COR-L47 (cell line): ENCODE results near the gene SND1.

Experiments used
- DNase-seq: peaks from one replicate; lab custom pipeline; 2025; lab: John Stamatoyannopoulos, UW

The SND1 gene

DNA sequence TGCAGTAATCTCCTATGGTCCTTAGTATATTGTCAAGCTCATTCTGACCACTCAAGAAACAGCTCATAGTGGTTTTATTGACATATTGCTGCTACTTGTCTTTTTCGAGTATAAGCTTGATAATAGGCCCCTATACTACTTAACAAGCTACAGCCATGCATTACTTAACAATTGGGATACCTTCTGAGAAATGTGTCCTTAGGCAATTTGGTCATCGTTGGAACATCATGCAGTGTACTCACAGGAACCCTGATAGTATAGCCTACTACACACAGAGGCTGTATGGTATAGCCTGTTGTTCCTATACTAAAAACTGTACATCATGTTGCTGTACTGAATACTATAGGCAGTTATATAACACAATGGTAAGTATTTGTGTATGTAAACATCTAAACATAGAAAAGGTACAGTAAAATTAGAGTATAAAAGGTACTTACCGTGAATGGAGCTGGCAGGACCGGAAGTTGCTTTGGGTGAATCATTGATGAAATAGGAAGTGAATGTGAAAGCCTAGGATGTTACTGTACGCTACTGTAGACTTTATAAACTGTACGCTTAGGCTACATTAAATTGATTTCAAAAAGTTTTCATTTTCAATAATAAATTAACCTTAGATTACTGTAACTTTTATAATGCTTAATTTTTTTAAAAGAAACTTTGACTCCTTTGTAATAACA lies 218.4 kb downstream of the SND1 start:
- DNase-seq = no peak

DNA sequence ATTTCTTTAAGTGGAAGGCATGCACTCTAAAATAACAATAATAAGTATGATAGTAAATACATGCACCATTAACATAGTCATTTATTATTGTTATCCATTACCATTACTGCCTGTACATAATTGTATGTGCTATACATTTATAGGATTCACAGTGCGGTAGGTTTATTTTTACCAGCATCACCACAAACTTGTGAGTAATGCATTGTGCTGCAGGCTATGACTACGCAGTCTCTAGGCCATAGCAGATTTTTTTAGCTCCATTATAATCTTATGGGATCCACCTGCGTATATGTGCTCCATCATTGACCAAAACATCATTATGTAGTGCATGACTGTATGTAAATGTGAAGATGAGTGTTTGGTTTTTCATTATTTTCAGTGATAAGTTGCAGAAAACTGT lies 219.2 kb downstream of the SND1 start:
- DNase-seq = no peak

DNA sequence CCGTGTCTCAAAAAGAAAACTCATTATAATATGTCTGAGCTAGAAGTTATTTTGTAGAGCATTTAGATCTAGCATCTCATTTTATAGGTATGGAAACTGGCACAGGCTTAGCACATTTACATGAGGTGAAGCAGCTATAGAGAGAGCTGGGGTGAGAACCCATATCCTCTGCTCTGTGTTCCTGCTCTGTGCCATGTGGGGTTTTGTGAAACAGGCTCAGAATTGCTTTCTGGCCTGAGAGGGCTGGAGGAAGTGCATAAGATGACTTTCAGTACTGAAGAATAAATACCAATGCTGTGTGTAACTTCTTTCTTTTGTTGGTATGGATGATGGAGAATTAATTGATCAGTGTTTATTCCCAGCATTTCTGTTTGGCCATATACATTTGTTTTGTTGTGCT lies 220.1 kb downstream of the SND1 start:
- no peak for DNase-seq

GRCh38 chr7:127873151-127873550 lies 221.2 kb downstream of the SND1 start:
- DNase-seq = no peak

DNA sequence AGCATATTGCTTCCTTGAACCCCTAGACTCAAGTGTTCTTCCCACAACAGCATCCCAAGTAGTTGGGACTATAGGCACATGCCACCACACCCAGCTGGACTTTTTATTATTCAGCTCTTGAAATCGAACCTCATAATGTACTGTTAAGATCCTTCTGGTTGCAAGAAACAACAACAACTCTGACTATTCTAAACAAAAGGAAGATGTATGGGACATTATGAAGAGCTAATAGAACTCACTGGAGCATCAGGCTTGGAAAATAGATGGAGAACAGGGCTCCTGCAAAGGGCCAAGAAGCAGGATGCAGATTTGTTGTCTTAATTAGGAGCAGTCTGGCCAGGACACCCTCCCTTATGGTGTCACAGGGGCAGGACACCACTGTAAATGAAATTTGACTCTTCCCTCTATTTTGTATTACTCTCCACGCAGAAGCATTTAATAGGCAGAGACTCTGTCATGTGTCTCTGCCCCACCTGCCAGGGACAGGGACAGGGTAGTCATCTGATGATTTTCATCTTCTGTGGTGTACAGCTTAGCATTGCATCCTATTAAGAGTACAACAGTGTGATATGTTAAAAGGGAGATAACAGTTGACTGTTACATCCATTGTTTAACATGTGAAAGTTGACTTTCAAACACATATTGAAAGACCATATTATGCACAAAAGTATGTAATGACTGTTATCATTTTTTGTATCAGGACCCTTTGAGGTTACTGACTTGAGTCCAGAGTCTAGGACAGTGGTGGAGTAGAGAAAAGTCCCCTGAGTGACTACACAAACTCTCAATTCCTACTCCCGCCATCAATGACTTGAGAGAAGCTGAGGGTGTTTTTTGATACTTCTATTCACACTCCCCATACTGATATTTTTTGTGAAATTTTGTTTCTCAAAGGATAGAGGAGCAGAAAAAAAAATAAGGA lies 222.0 kb downstream of the SND1 start:
- DNase-seq = no peak

DNA sequence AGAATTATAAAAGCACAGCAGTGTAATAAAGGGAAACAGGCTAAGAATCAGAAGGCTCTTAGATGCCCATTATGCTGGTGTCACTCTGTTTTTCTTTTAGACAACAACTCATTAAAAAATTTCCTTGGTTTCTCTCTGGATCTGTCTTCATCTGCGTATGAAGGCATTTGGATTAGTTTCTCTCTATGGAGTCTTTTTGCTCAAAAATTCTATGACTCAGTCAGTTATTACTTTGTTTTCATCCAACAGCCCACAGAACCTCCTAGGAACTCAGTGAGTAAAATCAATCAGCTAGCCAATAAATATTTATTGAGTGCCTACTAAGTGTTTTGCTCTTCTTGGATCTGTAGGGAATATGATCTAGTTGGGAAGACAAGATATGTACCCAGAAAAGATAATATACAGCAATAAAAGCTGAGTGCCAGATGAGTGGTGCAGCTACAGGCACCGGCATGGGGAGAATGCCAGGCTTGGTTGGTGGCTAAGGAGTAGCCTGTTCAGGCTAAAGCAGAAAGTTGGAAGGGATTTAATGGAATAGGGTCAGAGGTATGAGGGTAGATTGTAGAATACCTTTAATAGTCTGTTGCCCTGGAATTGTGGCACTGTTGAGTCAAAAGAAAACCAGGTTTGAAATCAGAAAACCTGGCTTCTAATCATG lies 223.1 kb downstream of the SND1 start:
- DNase-seq = no peak

DNA sequence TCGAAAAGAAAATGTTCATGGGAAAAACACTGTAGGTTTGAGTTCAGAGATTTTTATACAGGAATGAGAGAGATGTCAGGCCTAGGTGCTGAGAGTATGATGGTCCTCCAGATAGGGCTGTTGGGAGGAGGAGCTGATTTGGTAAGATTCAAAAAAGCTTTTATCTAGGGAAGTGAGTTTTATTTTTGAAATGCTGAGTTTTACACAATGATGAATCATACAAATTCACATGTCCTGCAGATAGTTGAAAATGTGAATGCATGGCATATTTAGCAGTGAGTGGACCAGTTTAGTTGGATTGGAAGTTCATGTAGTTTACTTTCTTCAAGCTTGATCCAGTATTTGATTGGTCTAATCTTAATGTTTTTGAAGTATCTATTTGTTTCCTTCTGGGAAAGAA lies 224.4 kb downstream of the SND1 start:
- no peak for DNase-seq

DNA sequence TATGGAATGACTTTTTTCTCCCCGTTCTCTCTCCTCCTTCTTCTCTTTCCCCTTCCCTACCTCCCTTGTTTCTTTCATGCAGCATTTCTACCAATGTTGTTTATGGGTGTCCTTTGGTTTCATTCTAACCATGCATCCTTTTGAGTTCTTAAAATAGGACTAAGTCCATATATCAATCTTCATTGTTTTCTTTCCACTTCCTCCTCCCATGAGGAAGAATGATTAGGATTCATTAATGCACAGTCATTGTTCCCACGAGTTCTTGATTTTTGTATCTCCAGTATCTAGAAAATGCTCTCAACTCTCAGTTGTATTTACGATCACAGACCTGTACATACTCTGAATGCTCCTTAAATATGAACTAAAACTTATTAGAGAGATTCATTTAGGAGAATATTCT lies 226.0 kb downstream of the SND1 start:
- no peak for DNase-seq

- no peak for DNase-seq
Measured at GRCh38 chr7:127878791-127879190, 226.8 kb downstream of the SND1 start.

DNA sequence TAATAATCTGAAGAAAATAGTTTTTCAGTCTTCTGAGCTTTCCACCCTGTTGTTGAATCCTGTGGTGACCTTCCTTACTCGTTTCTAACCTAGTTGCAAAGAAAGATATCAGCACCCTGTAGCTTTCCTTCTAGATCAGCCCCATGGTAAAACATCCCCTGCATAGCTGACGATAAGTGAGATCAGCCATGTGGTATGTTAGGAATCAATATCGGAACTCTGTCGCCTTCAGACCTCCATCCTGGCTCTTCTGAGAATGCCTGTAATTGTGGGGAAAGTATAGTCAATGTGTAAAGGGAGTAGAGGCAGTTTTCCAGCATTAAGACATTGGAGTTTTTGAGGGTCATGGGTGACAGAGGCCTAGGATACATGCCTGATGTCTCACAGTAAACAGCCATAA lies 227.4 kb downstream of the SND1 start:
- DNase-seq = no peak

GRCh38 chr7:127879942-127880341 lies 227.9 kb downstream of the SND1 start:
- DNase-seq = no peak

DNA sequence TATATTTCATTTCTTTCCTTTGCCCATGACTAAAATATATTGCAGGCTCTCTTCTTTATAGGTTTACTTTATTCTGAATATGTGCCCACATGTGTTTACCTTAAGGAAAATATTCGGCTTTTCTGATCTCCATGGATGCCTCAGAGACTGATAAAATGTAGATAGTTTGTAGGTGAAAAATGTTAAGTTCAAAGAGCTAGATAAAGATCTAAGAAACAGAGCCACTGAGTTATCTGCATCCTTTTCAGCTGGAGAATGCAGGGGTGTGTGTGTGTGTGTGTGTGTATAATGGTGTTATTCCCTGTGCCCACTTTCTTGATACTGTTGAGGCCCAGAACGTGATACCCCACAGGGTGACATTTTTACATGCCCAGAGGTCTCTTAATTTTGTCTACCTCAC lies 228.5 kb downstream of the SND1 start:
- no peak for DNase-seq

GRCh38 chr7:127881564-127881963 lies 229.6 kb downstream of the SND1 start:
- no peak for DNase-seq

GRCh38 chr7:127882313-127882920 lies 230.4 kb downstream of the SND1 start:
- DNase-seq = no peak

DNA sequence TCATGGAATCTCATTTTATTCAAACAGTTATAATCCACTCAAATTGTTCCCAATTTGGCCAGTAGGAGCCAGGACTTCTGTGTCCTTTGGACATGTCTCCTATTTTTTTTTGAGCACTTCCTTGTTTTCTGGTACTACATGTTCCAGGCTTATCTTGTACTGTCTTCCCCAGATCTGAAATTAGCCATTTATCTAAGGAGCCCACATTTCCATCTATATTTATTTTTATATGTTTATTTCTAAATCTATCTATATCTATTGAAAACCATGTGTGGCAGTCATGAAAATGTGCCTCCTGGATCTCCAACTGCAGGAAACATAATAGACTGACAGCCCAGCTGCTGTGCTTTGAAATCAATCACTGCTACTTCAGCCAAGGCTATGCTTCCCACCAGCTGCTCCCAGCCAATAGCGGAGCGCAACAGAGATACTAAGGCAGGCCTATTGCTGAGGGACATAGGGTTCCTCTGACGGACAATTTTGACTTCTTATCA lies 232.1 kb downstream of the SND1 start:
- DNase-seq = no peak

GRCh38 chr7:127885222-127885772 lies 233.3 kb downstream of the SND1 start:
- no peak for DNase-seq

GRCh38 chr7:127885843-127886242 lies 233.8 kb downstream of the SND1 start:
- DNase-seq = no peak

- DNase-seq = no peak
Measured at GRCh38 chr7:127886248-127886647, 234.3 kb downstream of the SND1 start.

GRCh38 chr7:127887096-127887495 lies 235.1 kb downstream of the SND1 start:
- no peak for DNase-seq

- no peak for DNase-seq
Measured at GRCh38 chr7:127887631-127888030, 235.6 kb downstream of the SND1 start.

- no peak for DNase-seq
Measured at GRCh38 chr7:127888411-127888810, 236.4 kb downstream of the SND1 start.

- DNase-seq = no peak
Measured at GRCh38 chr7:127888825-127889224, 236.8 kb downstream of the SND1 start.
